Measurements from ENCODE around the gene EPS8L2. TPM values are rescaled to one million over a fixed set of nuclear protein-coding genes. Genes with fewer than 3 reads are reported as not detected.

The EPS8L2 gene
- total RNA-seq, 4 donors from 2014 or later: 107 to 193 (median 140) TPM

- peak in 1 of 2 donors; percentile 15 for TF ChIP-seq POLR2A (IDR thresholded peaks at IDR 0.05)
- TF ChIP-seq CTCF (IDR thresholded peaks at IDR 0.05): no peak
- TF ChIP-seq POLR2AphosphoS5 (IDR thresholded peaks at IDR 0.05): no peak
- TF ChIP-seq EP300 (IDR thresholded peaks at IDR 0.05): no peak
- H3K4me1 ChIP-seq: peaks cover 67% of the 10 kb centered on the region
- 3% methylated on average over 37 of the region's 103 CpGs for WGBS
- H3K27ac ChIP-seq: peak within 1 kb of the TSS; percentile 99
- peaks cover 2% of the 10 kb centered on the region for H3K36me3 ChIP-seq
- peak within 1 kb of the TSS; percentile 89 for H3K4me3 ChIP-seq
- no peaks in the 10 kb centered on the region for H3K27me3 ChIP-seq
- H3K9me3 ChIP-seq: no peaks in the 10 kb centered on the region
- DNase-seq (ENCODE audit: low spot score in 2 of 2): peak; percentile 99 to 100
Measured at GRCh38 chr11:694563-695287, 11.3 kb upstream of the EPS8L2 start, which contains the start of gene DEAF1. Gene DEAF1, minus strand, starts transcription at chr11:695222. Its CDS starts 175 bp downstream, at chr11:695047.

- peaks cover 67% of the 10 kb centered on the region for H3K4me1 ChIP-seq
- H3K27ac ChIP-seq: peak overlapping the region; percentile 99
- H3K27me3 ChIP-seq: no peaks in the 10 kb centered on the region
- DNase-seq (ENCODE audit: low spot score in 2 of 2): no peak
- H3K9me3 ChIP-seq: no peaks in the 10 kb centered on the region
- peaks cover 5% of the 10 kb centered on the region for H3K36me3 ChIP-seq
- TF ChIP-seq POLR2AphosphoS5 (IDR thresholded peaks at IDR 0.05) (peak in 1 of 3 donors; percentile 6), POLR2A (IDR thresholded peaks at IDR 0.05) (no peak)
- H3K4me3 ChIP-seq: peak overlapping the region; percentile 89
- WGBS: 0% methylated on average over 4 of the region's 25 CpGs
Measured at GRCh38 chr11:695288-695537, 10.8 kb upstream of the EPS8L2 start.

- 2% methylated on average over 16 of the region's 101 CpGs for WGBS
- DNase-seq (ENCODE audit: low spot score in 2 of 2): peak; percentile 99 to 100
- TF ChIP-seq CTCF (IDR thresholded peaks at IDR 0.05) (no peak), POLR2A (IDR thresholded peaks at IDR 0.05) (peak in 1 of 2 donors; percentile 62), POLR2AphosphoS5 (IDR thresholded peaks at IDR 0.05) (peak in 1 of 3 donors; percentile 2)
- no peaks in the 10 kb centered on the region for H3K9me3 ChIP-seq
- peak within 1 kb of the TSS; percentile 99 for H3K27ac ChIP-seq
- no peaks in the 10 kb centered on the region for H3K27me3 ChIP-seq
- H3K4me3 ChIP-seq: peak within 1 kb of the TSS; percentile 89
- peaks cover 67% of the 10 kb centered on the region for H3K4me1 ChIP-seq
- peaks cover 10% of the 10 kb centered on the region for H3K36me3 ChIP-seq
Measured at GRCh38 chr11:695538-696248, 10.3 kb upstream of the EPS8L2 start, which contains the start of gene TMEM80. Gene TMEM80, plus strand, starts transcription at chr11:695816. Its CDS starts 12 bp downstream, at chr11:695828.

- peak overlapping the region; percentile 89 for H3K4me3 ChIP-seq
- peak in 1 of 2 donors; percentile 70 for DNase-seq (ENCODE audit: low spot score in 2 of 2)
- no peaks in the 10 kb centered on the region for H3K9me3 ChIP-seq
- 32% methylated on average over 11 of the region's 11 CpGs for WGBS
- TF ChIP-seq POLR2A (IDR thresholded peaks at IDR 0.05): no peak
- no peak for TF ChIP-seq EP300 (IDR thresholded peaks at IDR 0.05)
- peak in 1 of 3 donors; percentile 36 for TF ChIP-seq POLR2AphosphoS5 (IDR thresholded peaks at IDR 0.05)
- peaks cover 13% of the 10 kb centered on the region for H3K36me3 ChIP-seq
- H3K27ac ChIP-seq: peak overlapping the region; percentile 99
- H3K27me3 ChIP-seq: no peaks in the 10 kb centered on the region
- H3K4me1 ChIP-seq: peaks cover 64% of the 10 kb centered on the region
Measured at GRCh38 chr11:696955-697491, 9.0 kb upstream of the EPS8L2 start.

- H3K27ac ChIP-seq: peak overlapping the region; percentile 99
- DNase-seq (ENCODE audit: low spot score in 2 of 2): no peak
- no peaks in the 10 kb centered on the region for H3K9me3 ChIP-seq
- no peaks in the 10 kb centered on the region for H3K27me3 ChIP-seq
- peaks cover 13% of the 10 kb centered on the region for H3K36me3 ChIP-seq
- no peak for TF ChIP-seq POLR2A (IDR thresholded peaks at IDR 0.05)
- TF ChIP-seq EP300 (IDR thresholded peaks at IDR 0.05): no peak
- TF ChIP-seq CTCF (IDR thresholded peaks at IDR 0.05): no peak
- TF ChIP-seq POLR2AphosphoS5 (IDR thresholded peaks at IDR 0.05): no peak
- WGBS: 49% methylated on average over 3 of the region's 11 CpGs
- peak overlapping the region; percentile 89 for H3K4me3 ChIP-seq
- H3K4me1 ChIP-seq: peaks cover 65% of the 10 kb centered on the region
Measured at GRCh38 chr11:697811-698311, 8.2 kb upstream of the EPS8L2 start.

All from suprapubic skin (tissue), 4 donors.